Measurements from ENCODE around the gene QSOX2. TPM values are rescaled to one million over a fixed set of nuclear protein-coding genes. Genes with fewer than 3 reads are reported as not detected.

Gene QSOX2
- total and polyA plus RNA-seq, 10 donors = 12.3 to 20.3 (median 16.9) TPM

GRCh38 chr9:136230365-136230764 lies 15.2 kb downstream of the QSOX2 start:
- intact Hi-C loops (cut with DNase I; ENCODE audit: low total_unique reads) = no loop called here
- Histone ChIP-seq H3K27ac (no peak overlapping the region), H3K4me3 (no peak overlapping the region), H3K9me3 (no peaks in the 10 kb centered on the region), H3K27me3 (replicated peaks in 1 of 7) (no peaks in the 10 kb centered on the region), H3K4me1 (peaks cover 0 to 91% (median 43%) of the 10 kb centered on the region in 6 donors), H3K36me3 (peaks cover 0 to 67% (median 8%) of the 10 kb centered on the region in 6 donors)
- WGBS, 5 donors = 86 to 96% (median 92%) methylated on average over 10 of the region's 10 CpGs
- TF ChIP-seq, protein P1, sequence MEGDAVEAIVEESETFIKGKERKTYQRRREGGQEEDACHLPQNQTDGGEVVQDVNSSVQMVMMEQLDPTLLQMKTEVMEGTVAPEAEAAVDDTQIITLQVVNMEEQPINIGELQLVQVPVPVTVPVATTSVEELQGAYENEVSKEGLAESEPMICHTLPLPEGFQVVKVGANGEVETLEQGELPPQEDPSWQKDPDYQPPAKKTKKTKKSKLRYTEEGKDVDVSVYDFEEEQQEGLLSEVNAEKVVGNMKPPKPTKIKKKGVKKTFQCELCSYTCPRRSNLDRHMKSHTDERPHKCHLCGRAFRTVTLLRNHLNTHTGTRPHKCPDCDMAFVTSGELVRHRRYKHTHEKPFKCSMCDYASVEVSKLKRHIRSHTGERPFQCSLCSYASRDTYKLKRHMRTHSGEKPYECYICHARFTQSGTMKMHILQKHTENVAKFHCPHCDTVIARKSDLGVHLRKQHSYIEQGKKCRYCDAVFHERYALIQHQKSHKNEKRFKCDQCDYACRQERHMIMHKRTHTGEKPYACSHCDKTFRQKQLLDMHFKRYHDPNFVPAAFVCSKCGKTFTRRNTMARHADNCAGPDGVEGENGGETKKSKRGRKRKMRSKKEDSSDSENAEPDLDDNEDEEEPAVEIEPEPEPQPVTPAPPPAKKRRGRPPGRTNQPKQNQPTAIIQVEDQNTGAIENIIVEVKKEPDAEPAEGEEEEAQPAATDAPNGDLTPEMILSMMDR (IDR thresholded peaks at IDR 0.05 in 8 of 11, conservative IDR thresholded peaks at IDR 0.05 in 3 of 11) = no peak
- no peak for TF ChIP-seq POLR2A (IDR thresholded peaks at IDR 0.05)
- no peak for TF ChIP-seq POLR2AphosphoS5 (IDR thresholded peaks at IDR 0.05)
- no peak for DNase-seq

DNA sequence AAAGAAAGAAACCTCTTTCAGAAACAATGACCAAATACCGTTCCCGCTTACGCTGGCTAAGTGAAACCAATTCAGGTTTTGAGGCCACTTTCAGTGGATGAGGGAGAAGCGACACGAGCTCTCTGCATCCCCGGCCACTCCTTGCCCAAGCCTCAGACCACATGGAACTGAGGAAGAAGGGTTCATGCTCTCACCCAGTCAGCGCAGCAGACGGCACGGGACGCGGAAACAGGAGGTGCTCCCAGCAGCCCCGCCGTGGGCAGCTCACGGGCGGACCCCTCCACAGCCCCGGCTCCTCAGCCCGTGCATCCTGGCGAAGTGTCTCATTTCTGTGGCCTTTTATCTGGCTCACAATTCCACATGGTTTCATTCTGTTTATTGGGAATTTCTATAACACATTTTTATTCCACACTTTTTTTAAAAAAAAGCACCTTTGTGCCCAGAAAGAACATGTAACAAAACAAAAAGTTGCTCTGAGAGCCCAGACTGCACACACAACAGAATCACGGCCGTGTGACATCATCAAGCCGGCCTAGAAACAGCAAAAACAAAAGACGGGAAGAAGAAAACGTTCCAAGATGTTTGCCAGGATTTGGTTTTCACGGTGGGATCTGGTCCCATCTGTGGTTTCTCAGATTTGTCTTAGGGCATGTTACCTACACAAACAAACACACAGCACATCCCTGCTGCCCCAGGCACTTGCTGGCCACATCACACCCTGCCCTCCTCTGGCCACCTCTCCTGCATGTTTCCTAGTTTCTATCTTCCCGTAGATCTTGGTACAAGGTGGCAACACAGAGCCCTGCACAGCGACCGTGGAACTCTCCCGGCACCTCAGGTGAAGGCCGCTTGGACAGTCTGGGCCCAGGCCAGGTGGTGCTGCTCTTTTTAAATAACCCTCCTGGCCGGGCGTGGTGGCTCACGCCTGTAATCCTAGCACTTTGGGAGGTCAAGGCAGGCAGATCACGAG lies 16.2 kb downstream of the QSOX2 start:
- H3K27ac ChIP-seq = no peak overlapping the region
- H3K4me3 ChIP-seq = no peak overlapping the region
- no peaks in the 10 kb centered on the region for H3K9me3 ChIP-seq
- 83 to 90% (median 89%) methylated on average over 32 to 33 of the region's 33 CpGs for WGBS, 5 donors
- DNase-seq = no peak
- TF ChIP-seq POLR2AphosphoS5 (IDR thresholded peaks at IDR 0.05) (peak in 1 of 3 donors; percentile 20), POLR2A (IDR thresholded peaks at IDR 0.05) (no peak)
- TF ChIP-seq, protein P1 (IDR thresholded peaks at IDR 0.05 in 8 of 11, conservative IDR thresholded peaks at IDR 0.05 in 3 of 11) = no peak
- H3K4me1 ChIP-seq = peaks cover 0 to 95% (median 51%) of the 10 kb centered on the region in 6 donors
- intact Hi-C loops (cut with DNase I; ENCODE audit: low total_unique reads) = no loop called here
- peaks cover 0 to 67% (median 2%) of the 10 kb centered on the region in 6 donors for H3K36me3 ChIP-seq
- no peaks in the 10 kb centered on the region for H3K27me3 ChIP-seq (replicated peaks in 1 of 7)

GRCh38 chr9:136228107-136228875 lies 17.3 kb downstream of the QSOX2 start:
- no peak overlapping the region for H3K4me3 ChIP-seq
- no peak for DNase-seq
- 78 to 90% (median 82%) methylated on average over 12 to 18 of the region's 18 CpGs for WGBS, 5 donors

More at GRCh38 chr9:136228107-136228875, 17.3 kb downstream of the QSOX2 start:
- Histone ChIP-seq H3K27me3 (replicated peaks in 1 of 7) (no peaks in the 10 kb centered on the region), H3K4me1 (peaks cover 0 to 95% (median 56%) of the 10 kb centered on the region in 6 donors), H3K9me3 (no peaks in the 10 kb centered on the region), H3K36me3 (peaks cover 0 to 67% (median 13%) of the 10 kb centered on the region in 6 donors), H3K27ac (no peak overlapping the region)
- TF ChIP-seq POLR2AphosphoS5 (IDR thresholded peaks at IDR 0.05) (no peak), POLR2A (IDR thresholded peaks at IDR 0.05) (no peak)
- TF ChIP-seq, protein P1 (IDR thresholded peaks at IDR 0.05 in 8 of 11, conservative IDR thresholded peaks at IDR 0.05 in 3 of 11) = no peak
- intact Hi-C loops (cut with DNase I; ENCODE audit: low total_unique reads) = no loop called here
